HepG2 (cell line): ENCODE data around the gene ALDH2. TPM values are rescaled to one million over a fixed set of nuclear protein-coding genes. Genes with fewer than 3 reads are reported as not detected.

ENCODE experiments used
- ARHGAP35 ChIP-seq: sonication (generic); formaldehyde crosslinking; IDR thresholded peaks from 2 replicates; pipeline ENCODE4 v1.9.0; 2022; ENCODE audit warnings: mild to moderate bottlenecking, inconsistent platforms, moderate library complexity, missing genetic modification reagents, borderline replicate concordance
- ARID4A ChIP-seq: sonication (generic); formaldehyde crosslinking; IDR thresholded peaks from 2 replicates; pipeline ENCODE4 v1.5.0; 2020; ENCODE audit warnings: mild to moderate bottlenecking, missing genetic modification reagents, borderline replicate concordance
- E2F2 ChIP-seq: sonication (generic); formaldehyde crosslinking; IDR thresholded peaks from 2 replicates; pipeline ENCODE4 v1.4.0; 2020; ENCODE audit warnings: missing genetic modification reagents, borderline replicate concordance
- EZH2 ChIP-seq: conservative IDR thresholded peaks from 2 replicates; pipeline ENCODE4 v1.6.1; 2012; ENCODE audit warnings: mild to moderate bottlenecking, low read depth, low read length, moderate library complexity
- FLYWCH1 ChIP-seq: sonication (generic); formaldehyde crosslinking; IDR thresholded peaks from 2 replicates; pipeline ENCODE4 v1.8.1; 2023; ENCODE audit warnings: mild to moderate bottlenecking, missing genetic modification reagents
- GATAD2A ChIP-seq: IDR thresholded peaks from 2 replicates; pipeline ENCODE4 v1.6.1; 2016
- NFIC ChIP-seq: IDR thresholded peaks from 2 replicates; pipeline ENCODE4 v1.6.1; 2012; ENCODE audit warnings: mild to moderate bottlenecking, low read length, inconsistent platforms
- PAWR ChIP-seq: sonication (generic); formaldehyde crosslinking; IDR thresholded peaks from 2 replicates; pipeline ENCODE4 v1.4.0; 2020; ENCODE audit warnings: missing genetic modification reagents, mild to moderate bottlenecking, borderline replicate concordance
- SIX4 ChIP-seq: sonication (generic); formaldehyde crosslinking; IDR thresholded peaks from 2 replicates; pipeline ENCODE4 v1.4.0; 2020; ENCODE audit warnings: missing genetic modification reagents
- THRA ChIP-seq: sonication (generic); formaldehyde crosslinking; IDR thresholded peaks from 2 replicates; pipeline ENCODE4 v1.4.0; 2020; ENCODE audit warnings: missing genetic modification reagents, borderline replicate concordance
- ZFX ChIP-seq: sonication (generic); formaldehyde crosslinking; IDR thresholded peaks from 2 replicates; pipeline ENCODE4 v1.4.0; 2020; ENCODE audit warnings: mild to moderate bottlenecking, low read depth, missing genetic modification reagents, moderate library complexity
- ZNF557 ChIP-seq: sonication (generic); formaldehyde crosslinking; IDR thresholded peaks from 2 replicates; pipeline ENCODE4 v1.4.0; 2020; ENCODE audit warnings: missing genetic modification reagents
- ZNF766 ChIP-seq: sonication (generic); formaldehyde crosslinking; IDR thresholded peaks from 2 replicates; pipeline ENCODE4 v1.5.0; 2020; ENCODE audit warnings: missing genetic modification reagents, borderline replicate concordance
- ZNF773 ChIP-seq: sonication (generic); formaldehyde crosslinking; IDR thresholded peaks from 2 replicates; pipeline ENCODE4 v1.4.0; 2020; ENCODE audit warnings: missing genetic modification reagents, borderline replicate concordance
- polyA plus RNA-seq, 8 experiments: library from polyadenylated mRNA; depleted of rRNA in 3 of 8; stranded (reverse) in 7 of 8; unstranded in 1 of 8; fragments of >200 nt; fragmentation: Illumina TruSeq in 4 of 8; extraction: Trizol in 4 of 8; gene quantifications; 2 replicates each; pipeline versions ENCODE4 v1.2.1 to v1.2.3, GENCODE V29; 2011 to 2016; ENCODE audit warnings: low read depth in 4 of 8, missing spikeins in 1 of 8, mixed read lengths in 1 of 8; ENCODE audit not compliant: insufficient read depth in 1 of 8
- total RNA-seq, 5 experiments: library from RNA; depleted of rRNA; stranded (reverse); fragments of >200 nt; fragmentation: Illumina TruSeq; extraction: Trizol; gene quantifications; 2 replicates each; pipeline ENCODE4 v1.2.3, GENCODE V29; 2016; ENCODE audit warnings: low read depth in 1 of 5
- TF ChIP-seq, protein P1 (sequence below): sonication (generic); formaldehyde crosslinking; IDR thresholded peaks from 2 replicates; pipeline ENCODE4 v1.8.0; 2022; ENCODE audit warnings: missing genetic modification reagents, mild to moderate bottlenecking, moderate library complexity, borderline replicate concordance

The ALDH2 gene
- total and polyA plus RNA-seq, 2 of the 13 experiments (the other 11 are each of a cell fraction or from before 2014, with no cell fraction given) = 78.8 to 103 TPM

DNA sequence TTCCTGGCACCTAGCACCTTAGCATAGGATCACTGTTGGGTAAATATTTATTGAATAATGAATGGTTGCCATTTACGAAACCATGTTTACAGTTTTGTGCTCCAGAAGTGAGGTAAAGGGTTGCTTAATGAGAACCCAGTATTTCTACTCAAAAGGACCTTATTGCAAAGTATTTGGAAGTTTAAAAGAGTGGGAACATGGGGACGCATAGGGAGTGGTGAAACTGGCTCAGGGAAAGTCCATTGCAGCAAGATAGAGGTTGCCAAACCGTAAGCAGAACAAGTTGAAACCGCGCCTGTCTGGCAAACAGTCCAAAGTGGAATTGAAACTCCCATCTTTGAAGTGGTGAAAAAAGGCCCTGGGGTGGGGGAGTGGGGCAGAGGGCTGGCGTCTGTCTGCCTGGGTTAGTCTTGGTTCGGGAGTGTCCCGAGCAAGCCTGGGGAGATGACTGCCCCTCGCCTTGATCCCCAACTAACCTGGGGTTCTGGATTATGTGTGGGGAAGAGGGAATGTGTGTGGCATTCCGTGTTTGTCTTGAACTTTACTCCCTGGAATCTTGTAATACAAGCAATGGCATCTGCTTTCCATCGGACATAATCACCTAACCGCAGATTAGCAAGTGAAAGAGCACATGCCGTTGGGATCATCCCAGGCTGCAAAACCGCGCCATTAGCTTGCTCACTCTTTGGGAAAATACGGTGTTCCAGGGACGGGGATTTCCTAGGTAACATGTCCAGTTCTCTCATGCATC lies 7.2 kb downstream of the ALDH2 start (continued):
- no peak for TF ChIP-seq ZNF773 (CRISPR knock-in tag)
- TF ChIP-seq ZFX (CRISPR knock-in tag) = 0 out of 2 replicates have a peak, but pooled peaks have one; percentile 29
- TF ChIP-seq GATAD2A (CRISPR knock-in tag) = peak; percentile 40
- no peak for TF ChIP-seq ARHGAP35 (CRISPR knock-in tag)
- no peak for TF ChIP-seq EZH2
- TF ChIP-seq ARID4A (CRISPR knock-in tag) = peak; percentile 51; the same call in 1 of the 2 replicates
- TF ChIP-seq THRA (CRISPR knock-in tag) = peak; percentile 57; the same call in 1 of the 2 replicates
- TF ChIP-seq SIX4 = 0 out of 2 replicates have a peak, but pooled peaks have one; percentile 46
- TF ChIP-seq E2F2 (CRISPR knock-in tag) = no peak
- no peak for TF ChIP-seq PAWR (CRISPR knock-in tag)
- TF ChIP-seq ZNF766 (CRISPR knock-in tag) = no peak
- 0 out of 2 replicates have a peak, but pooled peaks have one; percentile 65 for TF ChIP-seq ZNF557 (CRISPR knock-in tag)
- no peak for TF ChIP-seq NFIC
- TF ChIP-seq, protein P1, sequence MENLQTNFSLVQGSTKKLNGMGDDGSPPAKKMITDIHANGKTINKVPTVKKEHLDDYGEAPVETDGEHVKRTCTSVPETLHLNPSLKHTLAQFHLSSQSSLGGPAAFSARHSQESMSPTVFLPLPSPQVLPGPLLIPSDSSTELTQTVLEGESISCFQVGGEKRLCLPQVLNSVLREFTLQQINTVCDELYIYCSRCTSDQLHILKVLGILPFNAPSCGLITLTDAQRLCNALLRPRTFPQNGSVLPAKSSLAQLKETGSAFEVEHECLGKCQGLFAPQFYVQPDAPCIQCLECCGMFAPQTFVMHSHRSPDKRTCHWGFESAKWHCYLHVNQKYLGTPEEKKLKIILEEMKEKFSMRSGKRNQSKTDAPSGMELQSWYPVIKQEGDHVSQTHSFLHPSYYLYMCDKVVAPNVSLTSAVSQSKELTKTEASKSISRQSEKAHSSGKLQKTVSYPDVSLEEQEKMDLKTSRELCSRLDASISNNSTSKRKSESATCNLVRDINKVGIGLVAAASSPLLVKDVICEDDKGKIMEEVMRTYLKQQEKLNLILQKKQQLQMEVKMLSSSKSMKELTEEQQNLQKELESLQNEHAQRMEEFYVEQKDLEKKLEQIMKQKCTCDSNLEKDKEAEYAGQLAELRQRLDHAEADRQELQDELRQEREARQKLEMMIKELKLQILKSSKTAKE = peak; percentile 63; the same call in 1 of the 2 replicates
- peak; percentile 25; the same call in 1 of the 2 replicates for TF ChIP-seq FLYWCH1 (CRISPR knock-in tag)
